ENCODE measurements around the gene CDH12.

Gene CDH12

GRCh38 chr5:22835686-22836085, 17.5 kb downstream of the CDH12 start:
- H2AFZ ChIP-seq (ENCODE audit: low read depth, low read length, severe bottlenecking): no peak overlapping the region
- H3K9ac ChIP-seq (ENCODE audit: low read length): no peak overlapping the region
- H3K4me3 ChIP-seq (ENCODE audit: insufficient read depth, low read length, poor library complexity, severe bottlenecking): no peak overlapping the region
- no peaks in the 10 kb centered on the region for H3K27me3 ChIP-seq (ENCODE audit: low read length)
- H4K20me1 ChIP-seq (ENCODE audit: low read depth, low read length): 0 out of 2 replicates have a peak, but pooled peaks cover 2% of the 10 kb centered on the region
- H3K9me3 ChIP-seq (ENCODE audit: insufficient read depth, low read length): no peaks in the 10 kb centered on the region
- no peak overlapping the region for H3K27ac ChIP-seq (ENCODE audit: low read depth, low read length)
- H3K79me2 ChIP-seq (ENCODE audit: insufficient read depth, low read length): no peaks in the 10 kb centered on the region
- no peaks in the 10 kb centered on the region for H3F3A ChIP-seq (ENCODE audit: insufficient read depth)
- TF ChIP-seq EZH2phosphoT487 (conservative IDR thresholded peaks at IDR 0.05; ENCODE audit: low read length): no peak
- TF ChIP-seq CTCF (IDR thresholded peaks at IDR 0.05; ENCODE audit: insufficient read depth, low read length, poor library complexity, severe bottlenecking): no peak
- H3K4me2 ChIP-seq (ENCODE audit: low read depth, low read length, poor library complexity, severe bottlenecking): no peak overlapping the region
- H3K9me2 ChIP-seq (replicated peaks; ENCODE audit: insufficient read depth, low read length): no peaks in the 10 kb centered on the region
- no peaks in the 10 kb centered on the region for H3K36me3 ChIP-seq (ENCODE audit: low read length)

GRCh38 chr5:22793463-22793862, 59.7 kb downstream of the CDH12 start:
- Histone ChIP-seq H3K4me2 (ENCODE audit: low read depth, low read length, poor library complexity, severe bottlenecking) (no peak overlapping the region), H3K36me3 (ENCODE audit: low read length) (peaks cover 3% of the 10 kb centered on the region; the same call in 1 of the 2 replicates), H3K9me2 (replicated peaks; ENCODE audit: insufficient read depth, low read length) (no peaks in the 10 kb centered on the region), H3K79me2 (ENCODE audit: insufficient read depth, low read length) (no peaks in the 10 kb centered on the region), H2AFZ (ENCODE audit: low read depth, low read length, severe bottlenecking) (no peak overlapping the region), H3F3A (ENCODE audit: insufficient read depth) (no peaks in the 10 kb centered on the region), H3K9ac (ENCODE audit: low read length) (no peak overlapping the region), H3K9me3 (ENCODE audit: insufficient read depth, low read length) (no peaks in the 10 kb centered on the region), H4K20me1 (ENCODE audit: low read depth, low read length) (no peaks in the 10 kb centered on the region), H3K4me3 (ENCODE audit: insufficient read depth, low read length, poor library complexity, severe bottlenecking) (no peak overlapping the region), H3K27ac (ENCODE audit: low read depth, low read length) (no peak overlapping the region), H3K27me3 (ENCODE audit: low read length) (no peaks in the 10 kb centered on the region)
- TF ChIP-seq CTCF (IDR thresholded peaks at IDR 0.05; ENCODE audit: insufficient read depth, low read length, poor library complexity, severe bottlenecking): no peak
- no peak for TF ChIP-seq EZH2phosphoT487 (conservative IDR thresholded peaks at IDR 0.05; ENCODE audit: low read length)

GRCh38 chr5:22787807-22788206, 65.3 kb downstream of the CDH12 start:
- H3K27ac ChIP-seq (ENCODE audit: low read depth, low read length): no peak overlapping the region
- H3K27me3 ChIP-seq (ENCODE audit: low read length): no peaks in the 10 kb centered on the region
- peak overlapping the region; percentile 54 for H2AFZ ChIP-seq (ENCODE audit: low read depth, low read length, severe bottlenecking)
- H3K9me3 ChIP-seq (ENCODE audit: insufficient read depth, low read length): no peaks in the 10 kb centered on the region
- H3K79me2 ChIP-seq (ENCODE audit: insufficient read depth, low read length): no peaks in the 10 kb centered on the region
- H3K36me3 ChIP-seq (ENCODE audit: low read length): peaks cover 3% of the 10 kb centered on the region; the same call in 1 of the 2 replicates
- no peak overlapping the region for H3K4me3 ChIP-seq (ENCODE audit: insufficient read depth, low read length, poor library complexity, severe bottlenecking)
- no peaks in the 10 kb centered on the region for H3F3A ChIP-seq (ENCODE audit: insufficient read depth)
- no peak overlapping the region for H3K9ac ChIP-seq (ENCODE audit: low read length)
- H3K4me2 ChIP-seq (ENCODE audit: low read depth, low read length, poor library complexity, severe bottlenecking): no peak overlapping the region
- TF ChIP-seq CTCF (IDR thresholded peaks at IDR 0.05; ENCODE audit: insufficient read depth, low read length, poor library complexity, severe bottlenecking): no peak
- TF ChIP-seq EZH2phosphoT487 (conservative IDR thresholded peaks at IDR 0.05; ENCODE audit: low read length): no peak
- no peaks in the 10 kb centered on the region for H3K9me2 ChIP-seq (replicated peaks; ENCODE audit: insufficient read depth, low read length)
- no peaks in the 10 kb centered on the region for H4K20me1 ChIP-seq (ENCODE audit: low read depth, low read length)
